ENCODE measurements around the gene CECR2.

CECR2 gene

GRCh38 chr22:17479135-17479534 lies 109.9 kb downstream of the CECR2 start:
- DNase-seq (ENCODE audit: extremely low read depth, low read depth): no peak
- H3K4me3 ChIP-seq (replicated peaks; ENCODE audit: low read depth, low read length): no peak overlapping the region
- no peak for TF ChIP-seq CTCF (IDR thresholded peaks at IDR 0.05; ENCODE audit: low read depth, low read length, missing control alignments)

- no peak for DNase-seq (ENCODE audit: extremely low read depth, low read depth)
- no peak for TF ChIP-seq CTCF (IDR thresholded peaks at IDR 0.05; ENCODE audit: low read depth, low read length, missing control alignments)
These were observed 112.2 kb downstream of the CECR2 start for GRCh38 chr22:17481424-17481823.

GRCh38 chr22:17483688-17484372 lies 114.6 kb downstream of the CECR2 start:
- no peak for TF ChIP-seq CTCF (IDR thresholded peaks at IDR 0.05; ENCODE audit: low read depth, low read length, missing control alignments)
- H3K4me3 ChIP-seq (replicated peaks; ENCODE audit: low read depth, low read length): no peak overlapping the region
- no peak for DNase-seq (ENCODE audit: extremely low read depth, low read depth)

More at GRCh38 chr22:17481424-17481823, 112.2 kb downstream of the CECR2 start:
- no peak overlapping the region for H3K4me3 ChIP-seq (replicated peaks; ENCODE audit: low read depth, low read length)

- no peak for TF ChIP-seq CTCF (IDR thresholded peaks at IDR 0.05; ENCODE audit: low read depth, low read length, missing control alignments)
- H3K4me3 ChIP-seq (replicated peaks; ENCODE audit: low read depth, low read length): no peak overlapping the region
- DNase-seq (ENCODE audit: extremely low read depth, low read depth): no peak
These were observed 115.3 kb downstream of the CECR2 start for GRCh38 chr22:17484608-17485007.

- no peak overlapping the region for H3K4me3 ChIP-seq (replicated peaks; ENCODE audit: low read depth, low read length)
- DNase-seq (ENCODE audit: extremely low read depth, low read depth): no peak
- TF ChIP-seq CTCF (IDR thresholded peaks at IDR 0.05; ENCODE audit: low read depth, low read length, missing control alignments): no peak
These were observed 117.1 kb downstream of the CECR2 start for GRCh38 chr22:17486313-17486712.

- no peak overlapping the region for H3K4me3 ChIP-seq (replicated peaks; ENCODE audit: low read depth, low read length)
- DNase-seq (ENCODE audit: extremely low read depth, low read depth): no peak
- TF ChIP-seq CTCF (IDR thresholded peaks at IDR 0.05; ENCODE audit: low read depth, low read length, missing control alignments): no peak
These were observed 117.5 kb downstream of the CECR2 start for GRCh38 chr22:17486719-17487118.

GRCh38 chr22:17489101-17489500 lies 119.8 kb downstream of the CECR2 start:
- H3K4me3 ChIP-seq (replicated peaks; ENCODE audit: low read depth, low read length): no peak overlapping the region
- no peak for DNase-seq (ENCODE audit: extremely low read depth, low read depth)
- no peak for TF ChIP-seq CTCF (IDR thresholded peaks at IDR 0.05; ENCODE audit: low read depth, low read length, missing control alignments)

Measured in HFF-Myc (cell line).